Muscle of leg (tissue), 16 donors: ENCODE results near the gene TP53I3. TPM values are rescaled to one million over a fixed set of nuclear protein-coding genes. Genes with fewer than 3 reads are reported as not detected.

ENCODE experiments used
- DNase-seq: peaks from one replicate; pipeline ENCODE4 v3.0.0; 2013
- H3K27ac ChIP-seq: one replicate; pipeline ENCODE4 v1.5.1; 2013; ENCODE audit warnings: mild to moderate bottlenecking, low read length, control low read depth
- H3K27me3 ChIP-seq: one replicate; pipeline ENCODE4 v1.6.1; 2013; ENCODE audit warnings: low read length; ENCODE audit not compliant: control insufficient read depth, insufficient read depth
- H3K36me3 ChIP-seq: one replicate; pipeline ENCODE4 v1.6.1; 2013; ENCODE audit warnings: low read length; ENCODE audit not compliant: control insufficient read depth, insufficient read depth
- H3K4me1 ChIP-seq: one replicate; pipeline ENCODE4 v1.6.1; 2013; ENCODE audit warnings: low read length; ENCODE audit not compliant: control insufficient read depth, insufficient read depth
- H3K4me3 ChIP-seq: one replicate; pipeline ENCODE4 v1.5.1; 2013; ENCODE audit warnings: low read length, control low read depth
- H3K9me3 ChIP-seq: replicated peaks from 2 replicates; pipeline ENCODE4 v1.6.1; 2013; ENCODE audit warnings: low read depth, low read length; ENCODE audit not compliant: control insufficient read depth
- WGBS: methylation state at CpG from one replicate; pipeline ENCODE4 v1.1.5; 2013; ENCODE audit warnings: missing lambda C conversion rate; ENCODE audit not compliant: insufficient coverage; 5-methylcytosine and 5-hydroxymethylcytosine counted together
- long read RNA-seq, 11 donors: transcript quantifications; one replicate each; lab custom pipeline, GENCODE V29; 2026
- polyA plus RNA-seq, 8 donors: library from polyadenylated mRNA; unstranded; fragments of 120-200 nt; gene quantifications; one replicate each; pipeline versions ENCODE4 v1.2.1 to v1.2.3, GENCODE V29; 2013; ENCODE audit warnings: inconsistent platforms in 1 of 8, low replicate concordance in 1 of 8; ENCODE audit not compliant: insufficient read length in 8 of 8, insufficient read depth in 1 of 8
- total RNA-seq: library from RNA; stranded (reverse); fragments of 120-200 nt; gene quantifications from one replicate; pipeline ENCODE4 v1.2.4, GENCODE V29; 2013

Gene TP53I3, protein sequence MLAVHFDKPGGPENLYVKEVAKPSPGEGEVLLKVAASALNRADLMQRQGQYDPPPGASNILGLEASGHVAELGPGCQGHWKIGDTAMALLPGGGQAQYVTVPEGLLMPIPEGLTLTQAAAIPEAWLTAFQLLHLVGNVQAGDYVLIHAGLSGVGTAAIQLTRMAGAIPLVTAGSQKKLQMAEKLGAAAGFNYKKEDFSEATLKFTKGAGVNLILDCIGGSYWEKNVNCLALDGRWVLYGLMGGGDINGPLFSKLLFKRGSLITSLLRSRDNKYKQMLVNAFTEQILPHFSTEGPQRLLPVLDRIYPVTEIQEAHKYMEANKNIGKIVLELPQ
- 35.5 TPM for total RNA-seq
- polyA plus RNA-seq = 10 to 100 TPM; 30.9 to 48.3 (median 34.5) TPM
- long read RNA-seq, donor 1, partial matches to known transcripts = 0 of 5 reads
- long read RNA-seq, donor 1, other reads (novel, unspliced or antisense) = 0 of 5 reads
- long read RNA-seq, donor 2, partial matches to known transcripts = 0 of 3 reads
- long read RNA-seq, donor 2, other reads (novel, unspliced or antisense) = 0 of 3 reads
- long read RNA-seq, donor 3, transcript TP53I3-202 (6 exons, 1,635 nt) = major isoform, 5 of 12 reads
- long read RNA-seq, donor 3, partial matches to known transcripts = 0 of 12 reads
- long read RNA-seq, donor 3, other reads (novel, unspliced or antisense) = 0 of 12 reads
- long read RNA-seq, donor 4, partial matches to known transcripts = 0 of 7 reads
- long read RNA-seq, donor 4, other reads (novel, unspliced or antisense) = 0 of 7 reads
- long read RNA-seq, donor 5, transcript TP53I3-202 (6 exons, 1,635 nt) = minor isoform, 8 of 43 reads
- long read RNA-seq, donor 5, transcript TP53I3-201 (5 exons, 1,998 nt) = major isoform, 10 of 43 reads
- long read RNA-seq, donor 5, partial matches to known transcripts = 18 of 43 reads
- long read RNA-seq, donor 5, other reads (novel, unspliced or antisense) = 0 of 43 reads
- long read RNA-seq, donor 6, transcript TP53I3-204 (3 exons, 677 nt) = minor isoform, 7 of 24 reads
- long read RNA-seq, donor 6, transcript TP53I3-201 (5 exons, 1,998 nt) = major isoform, 13 of 24 reads
- long read RNA-seq, donor 6, partial matches to known transcripts = 0 of 24 reads
- long read RNA-seq, donor 6, other reads (novel, unspliced or antisense) = 0 of 24 reads
- long read RNA-seq, donor 7, transcript TP53I3-201 (5 exons, 1,998 nt) = major isoform, 7 of 21 reads
- long read RNA-seq, donor 7, partial matches to known transcripts = 7 of 21 reads
- long read RNA-seq, donor 7, other reads (novel, unspliced or antisense) = 0 of 21 reads
- long read RNA-seq, donor 8, transcript TP53I3-201 (5 exons, 1,998 nt) = major isoform, 5 of 11 reads
- long read RNA-seq, donor 8, transcript TP53I3-202 (6 exons, 1,635 nt) = major isoform, 5 of 11 reads
- long read RNA-seq, donor 8, partial matches to known transcripts = 0 of 11 reads
- long read RNA-seq, donor 8, other reads (novel, unspliced or antisense) = 0 of 11 reads
- long read RNA-seq, donor 9, partial matches to known transcripts = 0 of 4 reads
- long read RNA-seq, donor 9, other reads (novel, unspliced or antisense) = 0 of 4 reads
- long read RNA-seq, donor 10, partial matches to known transcripts = 0 of 11 reads
- long read RNA-seq, donor 10, other reads (novel, unspliced or antisense) = 0 of 11 reads
- long read RNA-seq, donor 11, partial matches to known transcripts = 6 of 15 reads
- long read RNA-seq, donor 11, other reads (novel, unspliced or antisense) = 0 of 15 reads

GRCh38 chr2:24084386-24085199, at the start of gene TP53I3:
Gene TP53I3, minus strand, starts transcription at chr2:24084834. Its CDS starts 508 bp downstream, at chr2:24084326.
- peaks cover 31% of the 10 kb centered on the region for H3K4me1 ChIP-seq
- H3K4me3 ChIP-seq = peak within 1 kb of the TSS; percentile 61
- H3K36me3 ChIP-seq = peaks cover 25% of the 10 kb centered on the region
- WGBS = under 1% methylated on average over 42 of the region's 44 CpGs
- H3K9me3 ChIP-seq = no peaks in the 10 kb centered on the region
- no peaks in the 10 kb centered on the region for H3K27me3 ChIP-seq
- peak; percentile 96 for DNase-seq
- H3K27ac ChIP-seq = peak within 1 kb of the TSS; percentile 94

DNA sequence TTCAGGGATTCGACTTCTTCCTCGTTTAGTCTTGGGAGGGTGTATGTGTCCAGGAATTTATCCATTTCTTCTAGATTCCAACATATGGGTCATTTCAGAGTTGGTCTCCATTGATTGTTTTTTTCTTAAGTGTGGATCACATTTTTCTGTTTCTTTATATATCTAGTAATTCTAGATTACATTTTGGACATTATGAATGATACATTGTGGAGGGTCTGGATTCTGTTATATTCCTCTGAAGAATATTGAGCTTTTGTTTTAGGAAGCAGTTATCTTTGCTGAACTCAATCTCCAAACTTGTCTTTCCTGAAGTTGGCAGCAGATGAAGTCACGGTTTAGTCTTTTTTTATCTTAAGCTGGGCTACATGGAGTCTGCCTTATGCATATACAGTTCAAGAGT, 47.9 kb upstream of the TP53I3 start:
- Histone ChIP-seq H3K36me3 (no peaks in the 10 kb centered on the region), H3K27me3 (no peaks in the 10 kb centered on the region), H3K4me3 (no peak overlapping the region), H3K9me3 (peaks cover 5% of the 10 kb centered on the region), H3K27ac (no peak overlapping the region), H3K4me1 (no peaks in the 10 kb centered on the region)
- no peak for DNase-seq
- 100% methylated on average over 1 of the region's 3 CpGs for WGBS

DNA sequence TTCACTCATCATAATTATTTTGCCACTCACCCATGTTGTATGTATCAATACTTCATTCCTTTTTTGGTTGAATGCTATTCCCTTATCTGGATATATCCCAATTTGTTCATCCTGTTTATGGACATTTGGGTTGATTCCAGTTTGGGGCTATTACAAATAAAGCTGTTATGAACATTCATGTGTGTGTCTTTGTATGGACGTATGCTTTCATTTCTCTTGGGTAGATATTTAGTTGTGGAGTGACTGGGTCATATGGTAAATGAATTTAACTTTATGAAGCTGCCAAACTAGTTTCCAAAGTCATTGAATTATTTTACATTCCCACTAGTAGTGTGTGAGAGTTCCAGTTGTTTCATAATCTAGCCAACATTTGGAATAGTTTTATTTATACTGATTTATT, 41.3 kb upstream of the TP53I3 start:
- Histone ChIP-seq H3K36me3 (no peaks in the 10 kb centered on the region), H3K27me3 (no peaks in the 10 kb centered on the region), H3K4me1 (peaks cover 25% of the 10 kb centered on the region), H3K27ac (peak overlapping the region; percentile 23), H3K9me3 (no peaks in the 10 kb centered on the region), H3K4me3 (no peak overlapping the region)
- peak; percentile 91 for DNase-seq
- WGBS = no CpG with 5 or more reads among the region's 1 CpG

DNA sequence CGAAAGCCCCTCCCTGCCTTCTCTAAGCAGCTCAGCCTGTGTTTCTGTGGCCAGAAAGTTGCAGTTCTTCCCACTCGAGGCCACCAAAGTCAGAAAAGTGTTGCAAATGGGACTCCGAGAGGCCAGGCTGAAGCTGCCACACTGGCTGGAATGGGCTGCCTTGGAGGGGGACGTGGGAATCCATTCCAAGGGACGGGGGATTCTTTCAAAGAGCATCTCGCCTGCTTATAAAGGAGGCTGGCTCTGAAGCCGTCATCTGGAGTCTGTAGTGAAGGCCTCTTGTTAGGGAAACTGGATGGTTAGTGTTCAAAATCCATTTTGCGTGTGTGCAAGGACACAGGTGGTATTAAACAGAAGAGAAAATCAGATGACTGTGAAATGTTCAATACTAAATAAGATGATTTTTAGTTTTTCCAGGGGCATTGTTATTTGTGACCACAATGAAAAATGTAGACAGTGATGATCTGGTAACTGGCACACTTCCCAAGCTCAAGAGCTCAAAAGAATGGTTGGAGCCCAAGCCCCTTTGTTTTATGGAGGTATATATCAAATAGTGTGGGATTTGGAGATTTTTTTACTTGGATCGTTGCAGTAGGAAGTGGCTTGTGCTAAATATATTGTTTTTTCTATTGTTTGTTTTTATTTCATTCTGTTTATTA, 39.4 kb upstream of the TP53I3 start:
- Histone ChIP-seq H3K27me3 (no peaks in the 10 kb centered on the region), H3K4me1 (peaks cover 25% of the 10 kb centered on the region), H3K4me3 (peak overlapping the region; percentile 58), H3K27ac (peak overlapping the region; percentile 98), H3K36me3 (no peaks in the 10 kb centered on the region), H3K9me3 (no peaks in the 10 kb centered on the region)
- WGBS = 3% methylated on average over 7 of the region's 9 CpGs
- DNase-seq = peak; percentile 61

DNA sequence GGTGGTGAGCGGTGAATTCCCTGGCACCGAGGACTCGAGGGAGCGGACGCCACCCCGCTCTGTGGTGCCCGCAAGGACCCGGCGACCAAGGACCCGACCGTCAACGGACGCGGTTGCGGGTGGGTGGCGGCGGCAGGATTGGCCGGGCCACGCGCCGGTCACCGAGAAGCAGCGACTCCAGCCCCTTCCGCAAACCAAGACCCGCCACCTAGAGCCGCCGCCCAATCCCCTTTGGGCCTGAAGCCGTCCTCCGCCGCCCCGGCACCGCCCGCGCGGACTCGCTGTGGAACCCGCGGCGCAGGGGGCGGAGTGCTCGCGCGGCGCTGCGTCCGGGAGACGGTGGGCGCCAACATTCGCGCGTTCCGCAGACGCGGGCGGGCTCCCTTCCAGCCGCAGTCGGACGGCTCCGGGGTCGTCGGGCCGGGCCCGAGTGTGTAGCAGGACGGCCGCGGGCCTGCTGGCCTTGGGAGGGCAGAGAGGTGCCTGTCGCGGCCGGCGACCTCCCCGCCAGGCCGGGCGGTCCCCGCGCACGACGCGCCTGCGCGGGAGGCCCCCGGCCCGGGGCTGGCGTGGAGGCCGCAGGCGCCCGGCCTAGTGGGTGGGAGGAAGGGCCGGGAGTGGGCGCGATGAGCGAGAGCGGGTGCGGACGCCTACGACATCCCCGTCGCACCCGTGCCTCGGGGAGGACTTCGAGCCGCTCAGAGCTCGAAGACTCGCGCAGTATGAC, 38.7 kb upstream of the TP53I3 start, which contains the start of the genes FAM228B and PFN4:
TSS of gene FAM228B (plus strand) at position 275 of the 727 bp plus-strand sequence. CDS start 893 bp downstream, outside the sequence.
TSS of gene PFN4 (minus strand) at position 140 of the 727 bp plus-strand sequence. CDS start 799 bp downstream, outside the sequence.
- under 1% methylated on average over 103 of the region's 103 CpGs for WGBS
- H3K4me3 ChIP-seq = peak within 1 kb of the TSS; percentile 58
- no peaks in the 10 kb centered on the region for H3K27me3 ChIP-seq
- peaks cover 25% of the 10 kb centered on the region for H3K4me1 ChIP-seq
- no peaks in the 10 kb centered on the region for H3K36me3 ChIP-seq
- H3K9me3 ChIP-seq = no peaks in the 10 kb centered on the region
- peak within 1 kb of the TSS; percentile 98 for H3K27ac ChIP-seq
- peak; percentile 94 for DNase-seq

- H3K27ac ChIP-seq = peak overlapping the region; percentile 98
- H3K4me3 ChIP-seq = peak overlapping the region; percentile 58
- WGBS = 12% methylated on average over 6 of the region's 15 CpGs
- H3K36me3 ChIP-seq = no peaks in the 10 kb centered on the region
- peaks cover 25% of the 10 kb centered on the region for H3K4me1 ChIP-seq
- peak; percentile 53 for DNase-seq
- H3K27me3 ChIP-seq = no peaks in the 10 kb centered on the region
- no peaks in the 10 kb centered on the region for H3K9me3 ChIP-seq
These were observed 37.9 kb upstream of the TP53I3 start for GRCh38 chr2:24122366-24123194.

DNA sequence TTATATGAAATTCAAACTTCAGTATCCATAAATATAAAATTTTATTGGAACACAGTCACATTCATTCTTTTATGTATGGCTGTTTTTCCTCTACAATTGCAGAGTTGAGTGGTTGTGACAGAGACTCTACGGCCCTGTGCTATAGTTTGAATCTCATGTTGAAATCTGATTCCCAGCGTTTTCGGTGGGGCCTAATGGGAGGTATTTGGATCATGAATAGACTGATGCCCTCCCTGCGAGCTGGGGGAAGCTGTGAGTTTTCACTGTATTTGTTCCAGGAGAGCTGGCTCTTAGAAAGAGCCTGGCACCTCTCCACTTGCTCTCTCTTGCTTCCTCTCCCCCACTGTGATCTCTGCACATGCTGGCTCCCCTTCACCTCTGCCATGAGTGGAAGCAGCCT, 36.8 kb upstream of the TP53I3 start:
- Histone ChIP-seq H3K9me3 (no peaks in the 10 kb centered on the region), H3K27me3 (no peaks in the 10 kb centered on the region), H3K36me3 (no peaks in the 10 kb centered on the region), H3K4me1 (peaks cover 25% of the 10 kb centered on the region), H3K27ac (peak overlapping the region; percentile 29), H3K4me3 (no peak overlapping the region)
- peak; percentile 86 for DNase-seq
- WGBS = 0% methylated on average over 3 of the region's 4 CpGs
